ENCODE results near the gene CNOT1.

DNA sequence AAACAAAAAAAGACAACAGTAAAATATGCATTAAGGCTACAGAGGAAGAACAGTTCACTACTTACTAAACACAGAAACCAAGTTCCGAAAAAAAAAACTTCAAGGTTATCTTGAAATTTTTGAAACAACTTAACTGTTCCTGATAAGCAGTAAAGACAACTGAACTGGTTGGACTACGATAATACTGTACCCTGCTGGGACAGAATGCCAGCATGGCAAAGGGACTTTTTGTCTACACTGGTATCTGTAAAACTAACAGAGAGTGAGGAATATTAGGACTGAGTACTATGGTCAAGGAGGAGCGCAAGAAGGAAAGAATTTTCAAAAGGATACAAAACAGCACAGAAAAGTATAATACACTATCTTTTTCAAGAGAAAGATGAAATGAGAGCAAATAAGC, 94.5 kb downstream of the CNOT1 start:
- TF ChIP-seq GATA2 (IDR thresholded peaks at IDR 0.05; ENCODE audit: low read depth, low read length) (no peak), GATA3 (IDR thresholded peaks at IDR 0.05; ENCODE audit: low read depth, low read length) (no peak)
